Esophagus squamous epithelium (tissue), 5 donors: ENCODE measurements around the gene MFAP4. TPM values are rescaled to one million over a fixed set of nuclear protein-coding genes. Genes with fewer than 3 reads are reported as not detected.

Experiments used
- DNase-seq: peaks from one replicate; lab custom pipeline; 2025; lab: John Stamatoyannopoulos, UW
- H3K27ac ChIP-seq, 4 donors: fragments of 200-600 bp; sonication (generic); one replicate each; pipeline ENCODE4 v1.5.1; 2016 to 2019; ENCODE audit warnings: mild to moderate bottlenecking in 1 of 4
- H3K27me3 ChIP-seq, 4 donors: fragments of 200-600 bp; sonication (generic); 1 replicate in 3 of 4; 2 replicates in 1 of 4; pipeline versions ENCODE4 v1.5.1 to v1.6.0; 2017 to 2021; ENCODE audit warnings: antibody characterized with exemption in 1 of 4
- H3K36me3 ChIP-seq, 3 donors: fragments of 200-600 bp; sonication (generic); one replicate each; pipeline ENCODE4 v1.5.1; 2016 to 2019
- H3K4me1 ChIP-seq, 3 donors: fragments of 200-600 bp; sonication (generic); one replicate each; pipeline ENCODE4 v1.5.1; 2017 to 2019
- H3K4me3 ChIP-seq, 4 donors: fragments of 200-600 bp; sonication (generic); 1 replicate in 3 of 4; 2 replicates in 1 of 4; pipeline ENCODE4 v1.5.1; 2016 to 2019; ENCODE audit warnings: mild to moderate bottlenecking in 2 of 4, moderate library complexity in 1 of 4
- H3K9me3 ChIP-seq, 3 donors: fragments of 200-600 bp; sonication (generic); one replicate each; pipeline ENCODE4 v1.5.1; 2016 to 2019
- CTCF ChIP-seq, 6 experiments: fragments of 450-650 bp in 4 of 6; fragments of 200-600 bp in 2 of 6; sonication (generic) in 2 of 6; IDR thresholded peaks; one replicate each; pipeline ENCODE4 v1.5.1; 2016 to 2019; ENCODE audit warnings: antibody characterized with exemption in 6 of 6, mild to moderate bottlenecking in 4 of 6, moderate library complexity in 4 of 6
- POLR2A ChIP-seq, 4 donors: fragments of 450-650 bp; IDR thresholded peaks; one replicate each; pipeline ENCODE4 v1.6.1; 2017; ENCODE audit warnings: antibody characterized with exemption in 4 of 4, mild to moderate bottlenecking in 4 of 4, moderate library complexity in 3 of 4
- WGBS, 2 donors: methylation state at CpG; one replicate each; pipeline ENCODE4 v1.1.5; 2018; 5-methylcytosine and 5-hydroxymethylcytosine counted together
- intact Hi-C: fragments of 100-400 bp; cut with DNase I; formaldehyde crosslinking; loops from one replicate; pipeline ENCODE4 v1.15.0; 2022
- total RNA-seq, 4 donors: library from RNA; depleted of rRNA; stranded (reverse); fragments of >200 nt; gene quantifications; one replicate each; pipeline ENCODE4 v1.1.0, GENCODE V29; 2016
- donor health status: DM: yes; HTN: yes; CAD: no.

MFAP4 gene
- total RNA-seq, 4 donors from 2014 or later: 4.3 to 365 (median 21.6) TPM

- TF ChIP-seq POLR2A (IDR thresholded peaks at IDR 0.05) (no peak), CTCF (IDR thresholded peaks at IDR 0.05) (no peak)
- no peak for DNase-seq
These were observed 4.2 kb downstream of the MFAP4 start for GRCh38 chr17:19382531-19383444.

GRCh38 chr17:19381741-19382444, 5.1 kb downstream of the MFAP4 start:
- Histone ChIP-seq H3K27ac (peak overlapping the region in 3 of 4 donors; percentile 62 to 94 (median 92)), H3K4me1 (peaks cover 52 to 89% (median 55%) of the 10 kb centered on the region in 3 donors), H3K27me3 (no peaks in the 10 kb centered on the region), H3K9me3 (no peaks in the 10 kb centered on the region), H3K4me3 (no peak overlapping the region), H3K36me3 (peaks cover 26 to 55% (median 30%) of the 10 kb centered on the region in 3 donors)
- DNase-seq: no peak
- 91 to 95% methylated on average over 17 to 18 of the region's 31 CpGs for WGBS, 2 donors
- TF ChIP-seq CTCF (IDR thresholded peaks at IDR 0.05): no peak
- no peak for TF ChIP-seq POLR2A (IDR thresholded peaks at IDR 0.05)
- intact Hi-C loops: no loop called here

More at GRCh38 chr17:19382531-19383444, 4.2 kb downstream of the MFAP4 start:
- H3K27me3 ChIP-seq: no peaks in the 10 kb centered on the region
- peaks cover 61 to 92% (median 61%) of the 10 kb centered on the region in 3 donors for H3K4me1 ChIP-seq
- H3K36me3 ChIP-seq: peaks cover 26 to 55% (median 30%) of the 10 kb centered on the region in 3 donors
- H3K27ac ChIP-seq: peak overlapping the region in 3 of 4 donors; percentile 62 to 94 (median 92)
- intact Hi-C loops: no loop called here
- 89% methylated on average over 5 to 6 of the region's 13 CpGs for WGBS, 2 donors
- no peaks in the 10 kb centered on the region for H3K9me3 ChIP-seq
- H3K4me3 ChIP-seq: no peak overlapping the region

- peak overlapping the region in 2 of 4 donors; percentile 92 to 94 for H3K27ac ChIP-seq
- DNase-seq: no peak
These were observed 5.6 kb downstream of the MFAP4 start for GRCh38 chr17:19381361-19381740.

GRCh38 chr17:19380481-19381301, 6.3 kb downstream of the MFAP4 start:
- Histone ChIP-seq H3K4me1 (peaks cover 40 to 89% (median 49%) of the 10 kb centered on the region in 3 donors), H3K27ac (peak overlapping the region in 1 of 4 donors; percentile 92), H3K9me3 (no peaks in the 10 kb centered on the region), H3K36me3 (peaks cover 26 to 55% (median 30%) of the 10 kb centered on the region in 3 donors), H3K4me3 (no peak overlapping the region), H3K27me3 (no peaks in the 10 kb centered on the region)
- DNase-seq: no peak
- TF ChIP-seq CTCF (IDR thresholded peaks at IDR 0.05) (no peak), POLR2A (IDR thresholded peaks at IDR 0.05) (no peak)
- intact Hi-C loops: no loop called here
- 88 to 96% methylated on average over 4 to 22 of the region's 29 CpGs for WGBS, 2 donors

More at GRCh38 chr17:19381361-19381740, 5.6 kb downstream of the MFAP4 start:
- H3K4me1 ChIP-seq: peaks cover 47 to 89% (median 53%) of the 10 kb centered on the region in 3 donors
- TF ChIP-seq CTCF (IDR thresholded peaks at IDR 0.05): no peak
- no peak for TF ChIP-seq POLR2A (IDR thresholded peaks at IDR 0.05)
- no peaks in the 10 kb centered on the region for H3K9me3 ChIP-seq
- no peak overlapping the region for H3K4me3 ChIP-seq
- WGBS, 2 donors: 100% methylated on average over 1 of the region's 7 CpGs; no CpG with 5 or more reads in 1 of the 2 donors
- peaks cover 26 to 55% (median 30%) of the 10 kb centered on the region in 3 donors for H3K36me3 ChIP-seq
- intact Hi-C loops: no loop called here
- H3K27me3 ChIP-seq: no peaks in the 10 kb centered on the region
